Measurements from ENCODE around the gene DEPDC1B. TPM values are rescaled to one million over a fixed set of nuclear protein-coding genes. Genes with fewer than 3 reads are reported as not detected.

The DEPDC1B gene
- total and polyA plus RNA-seq, 4 donors: 0.17 to 26.3 (median 0.52) TPM

DNA sequence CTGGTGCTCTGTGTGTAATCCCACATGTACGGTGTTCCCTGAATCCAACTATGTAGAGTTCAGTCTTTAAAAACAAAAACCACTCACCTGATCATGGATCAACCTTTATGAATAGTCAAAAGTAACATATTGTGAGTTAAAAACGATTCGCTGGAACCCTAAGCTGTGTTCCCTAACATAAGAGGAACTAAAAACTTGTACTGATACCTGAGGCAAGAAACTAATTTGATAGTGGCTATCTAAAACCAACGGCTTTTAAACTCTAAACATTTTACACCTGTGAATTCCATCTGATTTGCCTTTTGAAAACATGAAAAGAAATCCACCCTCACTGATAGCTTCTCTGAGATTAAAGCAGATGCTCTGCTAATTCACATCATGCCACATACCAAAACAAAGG lies 101.5 kb downstream of the DEPDC1B start:
- no peaks in the 10 kb centered on the region for H3K27me3 ChIP-seq (ENCODE audit: control insufficient read depth in 4 of 4, insufficient read depth in 4 of 4, low read length in 3 of 4)
- no peaks in the 10 kb centered on the region for H3K36me3 ChIP-seq (ENCODE audit: control insufficient read depth in 4 of 4, insufficient read depth in 3 of 4, low read depth in 1 of 4, low read length in 3 of 4)
- TF ChIP-seq, protein P1, sequence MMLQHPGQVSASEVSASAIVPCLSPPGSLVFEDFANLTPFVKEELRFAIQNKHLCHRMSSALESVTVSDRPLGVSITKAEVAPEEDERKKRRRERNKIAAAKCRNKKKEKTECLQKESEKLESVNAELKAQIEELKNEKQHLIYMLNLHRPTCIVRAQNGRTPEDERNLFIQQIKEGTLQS (IDR thresholded peaks at IDR 0.05): no peak
- TF ChIP-seq FOXA2 (IDR thresholded peaks at IDR 0.05) (no peak), FOXA1 (IDR thresholded peaks at IDR 0.05) (no peak), CTCF (IDR thresholded peaks at IDR 0.05; ENCODE audit: low read depth, low read length, missing input control) (no peak), NR2F2 (IDR thresholded peaks at IDR 0.05) (no peak), SP1 (IDR thresholded peaks at IDR 0.05) (no peak), RAD21 (IDR thresholded peaks at IDR 0.05) (no peak), HNF4A (conservative IDR thresholded peaks at IDR 0.05) (no peak), RXRA (IDR thresholded peaks at IDR 0.05) (no peak), GABPA (IDR thresholded peaks at IDR 0.05 in 1 of 2, conservative IDR thresholded peaks at IDR 0.05 in 1 of 2) (no peak), JUND (IDR thresholded peaks at IDR 0.05) (no peak), ZBTB33 (IDR thresholded peaks at IDR 0.05) (no peak), MAX (IDR thresholded peaks at IDR 0.05) (no peak), HNF4G (IDR thresholded peaks at IDR 0.05) (no peak)
- TF ChIP-seq, protein P2, sequence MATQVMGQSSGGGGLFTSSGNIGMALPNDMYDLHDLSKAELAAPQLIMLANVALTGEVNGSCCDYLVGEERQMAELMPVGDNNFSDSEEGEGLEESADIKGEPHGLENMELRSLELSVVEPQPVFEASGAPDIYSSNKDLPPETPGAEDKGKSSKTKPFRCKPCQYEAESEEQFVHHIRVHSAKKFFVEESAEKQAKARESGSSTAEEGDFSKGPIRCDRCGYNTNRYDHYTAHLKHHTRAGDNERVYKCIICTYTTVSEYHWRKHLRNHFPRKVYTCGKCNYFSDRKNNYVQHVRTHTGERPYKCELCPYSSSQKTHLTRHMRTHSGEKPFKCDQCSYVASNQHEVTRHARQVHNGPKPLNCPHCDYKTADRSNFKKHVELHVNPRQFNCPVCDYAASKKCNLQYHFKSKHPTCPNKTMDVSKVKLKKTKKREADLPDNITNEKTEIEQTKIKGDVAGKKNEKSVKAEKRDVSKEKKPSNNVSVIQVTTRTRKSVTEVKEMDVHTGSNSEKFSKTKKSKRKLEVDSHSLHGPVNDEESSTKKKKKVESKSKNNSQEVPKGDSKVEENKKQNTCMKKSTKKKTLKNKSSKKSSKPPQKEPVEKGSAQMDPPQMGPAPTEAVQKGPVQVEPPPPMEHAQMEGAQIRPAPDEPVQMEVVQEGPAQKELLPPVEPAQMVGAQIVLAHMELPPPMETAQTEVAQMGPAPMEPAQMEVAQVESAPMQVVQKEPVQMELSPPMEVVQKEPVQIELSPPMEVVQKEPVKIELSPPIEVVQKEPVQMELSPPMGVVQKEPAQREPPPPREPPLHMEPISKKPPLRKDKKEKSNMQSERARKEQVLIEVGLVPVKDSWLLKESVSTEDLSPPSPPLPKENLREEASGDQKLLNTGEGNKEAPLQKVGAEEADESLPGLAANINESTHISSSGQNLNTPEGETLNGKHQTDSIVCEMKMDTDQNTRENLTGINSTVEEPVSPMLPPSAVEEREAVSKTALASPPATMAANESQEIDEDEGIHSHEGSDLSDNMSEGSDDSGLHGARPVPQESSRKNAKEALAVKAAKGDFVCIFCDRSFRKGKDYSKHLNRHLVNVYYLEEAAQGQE (IDR thresholded peaks at IDR 0.05): no peak
- no peaks in the 10 kb centered on the region for H3K9me3 ChIP-seq (ENCODE audit: control insufficient read depth in 4 of 4, low read length in 3 of 4)
- no peak overlapping the region for H3K9ac ChIP-seq (ENCODE audit: low read depth in 1 of 2, low read length in 2 of 2)
- WGBS: 84% methylated on average over 4 of the region's 4 CpGs
- no peak for DNase-seq (ENCODE audit: low spot score)
- H3K4me3 ChIP-seq (ENCODE audit: low read depth in 1 of 3, low read length in 3 of 3): no peak overlapping the region
- no peak overlapping the region for H3K27ac ChIP-seq (ENCODE audit: low read depth in 1 of 2, low read length in 2 of 2)
- H3K4me1 ChIP-seq (ENCODE audit: control insufficient read depth in 4 of 4, insufficient read depth in 4 of 4, low read length in 3 of 4): no peaks in the 10 kb centered on the region
